Common myeloid progenitor, CD34-positive (primary cell): ENCODE results near the gene ATOSA.
A peak's percentile ranks its signal among the peaks of the same experiment; 100 is the strongest.

ENCODE experiments used
- CTCF ChIA-PET: fragments of 350-600 bp; sonication (Branson Sonifier 250); formaldehyde crosslinking; loops from one replicate; lab custom pipeline; 2021; ENCODE audit warnings: antibody characterized with exemption; lab: Charles Lee
- POLR2A ChIA-PET: fragments of 350-600 bp; sonication (Branson Sonifier 250); formaldehyde crosslinking; loops from one replicate; lab custom pipeline; 2021; ENCODE audit warnings: antibody characterized with exemption; lab: Charles Lee
- DNase-seq, 3 donors: peaks; one replicate each; pipeline versions ENCODE4 v3.0.0 to v3.0.0-alpha.2; 2013
- H3K27ac ChIP-seq, 2 experiments: 1 replicate in 1 of 2; 2 replicates in 1 of 2; pipeline ENCODE4 v1.7.0; 2013; ENCODE audit warnings: inconsistent platforms in 2 of 2, low read length in 2 of 2, mild to moderate bottlenecking in 2 of 2, low read depth in 1 of 2, moderate library complexity in 1 of 2; ENCODE audit not compliant: severe bottlenecking in 2 of 2, insufficient read depth in 1 of 2, poor library complexity in 1 of 2
- H3K27me3 ChIP-seq, 5 experiments: replicated peaks in 2 of 5; 1 replicate in 3 of 5; 2 replicates in 2 of 5; pipeline versions ENCODE4 v1.6.1 to v1.7.0; 2013; ENCODE audit warnings: low read length in 4 of 5, mild to moderate bottlenecking in 2 of 5, moderate library complexity in 2 of 5, inconsistent platforms in 1 of 5; ENCODE audit not compliant: insufficient read depth in 5 of 5, control insufficient read depth in 4 of 5
- H3K36me3 ChIP-seq, 4 experiments: 1 replicate in 2 of 4; 2 replicates in 2 of 4; pipeline versions ENCODE4 v1.6.1 to v1.7.0; 2013; ENCODE audit warnings: low read length in 3 of 4, control low read depth in 1 of 4, mild to moderate bottlenecking in 1 of 4; ENCODE audit not compliant: control insufficient read depth in 4 of 4, insufficient read depth in 4 of 4
- H3K4me1 ChIP-seq, 4 experiments: 1 replicate in 3 of 4; 2 replicates in 1 of 4; pipeline versions ENCODE4 v1.6.1 to v1.7.1; 2013; ENCODE audit warnings: low read length in 3 of 4, mild to moderate bottlenecking in 3 of 4, control low read depth in 1 of 4, inconsistent platforms in 1 of 4, moderate library complexity in 1 of 4; ENCODE audit not compliant: control insufficient read depth in 4 of 4, insufficient read depth in 4 of 4; ENCODE audit errors: control extremely low read depth in 1 of 4
- H3K4me3 ChIP-seq, 7 experiments: 1 replicate in 4 of 7; 2 replicates in 3 of 7; pipeline versions ENCODE4 v1.5.1 to v1.7.0; 2013; ENCODE audit warnings: mild to moderate bottlenecking in 7 of 7, low read length in 6 of 7, moderate library complexity in 6 of 7, inconsistent platforms in 2 of 7, low read depth in 2 of 7, control low read depth in 1 of 7; ENCODE audit not compliant: insufficient read depth in 4 of 7, control insufficient read depth in 1 of 7; ENCODE audit errors: extremely low read depth in 1 of 7
- H3K9me3 ChIP-seq, 5 experiments: 1 replicate in 4 of 5; 2 replicates in 1 of 5; pipeline versions ENCODE4 v1.6.1 to v1.7.1; 2013; ENCODE audit warnings: low read length in 4 of 5, mild to moderate bottlenecking in 2 of 5, inconsistent platforms in 1 of 5, low read depth in 1 of 5, moderate library complexity in 1 of 5; ENCODE audit not compliant: control insufficient read depth in 4 of 5, insufficient read depth in 2 of 5; ENCODE audit errors: control extremely low read depth in 1 of 5
- WGBS: methylation state at CpG from one replicate; pipeline ENCODE4 v1.1.5; 2013; ENCODE audit not compliant: insufficient coverage; 5-methylcytosine and 5-hydroxymethylcytosine counted together

The ATOSA gene

DNA sequence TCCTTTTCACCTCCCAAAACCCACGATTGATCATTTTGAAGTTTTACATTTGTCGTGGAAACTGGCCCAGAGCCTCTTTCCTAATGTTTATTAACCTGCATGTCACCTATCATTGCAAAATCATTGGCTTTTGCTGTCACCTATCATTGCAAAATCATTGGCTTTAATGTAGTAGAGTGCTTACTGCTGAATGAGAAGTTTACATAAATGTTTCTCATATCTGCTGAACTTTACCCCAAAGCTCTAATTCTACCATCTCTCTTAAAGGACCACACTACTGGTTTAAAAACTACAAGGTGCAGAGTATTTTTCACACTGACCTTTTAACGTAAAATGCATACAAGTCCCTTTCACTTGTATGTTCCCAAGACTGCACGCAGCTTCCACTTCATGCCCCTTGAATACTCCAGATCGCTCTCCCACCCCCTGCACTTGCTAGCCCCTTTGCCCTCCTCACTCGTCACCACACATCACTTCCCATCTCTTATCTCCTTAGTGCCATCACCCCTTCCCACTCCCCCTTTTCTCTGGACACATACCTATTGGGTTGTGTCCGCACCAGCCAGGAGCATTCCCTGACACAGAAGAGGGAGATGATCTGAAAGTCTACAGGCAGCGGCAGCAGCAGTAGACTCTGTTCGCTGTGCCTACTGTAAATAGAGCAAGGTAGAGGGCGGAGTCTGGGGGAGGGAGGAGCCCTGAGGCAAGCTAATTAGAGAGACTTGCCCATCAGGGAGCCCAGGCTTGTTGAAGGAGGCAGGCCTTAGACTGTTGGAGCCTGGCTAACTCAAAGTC, 30.2 kb upstream of the ATOSA start:
- CTCF ChIA-PET = no interaction called here
- no peaks in the 10 kb centered on the region for H3K27me3 ChIP-seq
- H3K4me1 ChIP-seq = peaks cover 0 to 3% (median 0%) of the 10 kb centered on the region in 4 experiments
- 93% methylated on average over 9 of the region's 10 CpGs for WGBS
- H3K27ac ChIP-seq = no peak overlapping the region
- POLR2A ChIA-PET = interaction anchor here (0.5 kb wide), 1 partner anchor 457 kb away, joined by 4 read pairs; no protein-coding TSS in a partner anchor
- DNase-seq = no peak
- no peak overlapping the region for H3K4me3 ChIP-seq
- no peaks in the 10 kb centered on the region for H3K36me3 ChIP-seq
- no peaks in the 10 kb centered on the region for H3K9me3 ChIP-seq

DNA sequence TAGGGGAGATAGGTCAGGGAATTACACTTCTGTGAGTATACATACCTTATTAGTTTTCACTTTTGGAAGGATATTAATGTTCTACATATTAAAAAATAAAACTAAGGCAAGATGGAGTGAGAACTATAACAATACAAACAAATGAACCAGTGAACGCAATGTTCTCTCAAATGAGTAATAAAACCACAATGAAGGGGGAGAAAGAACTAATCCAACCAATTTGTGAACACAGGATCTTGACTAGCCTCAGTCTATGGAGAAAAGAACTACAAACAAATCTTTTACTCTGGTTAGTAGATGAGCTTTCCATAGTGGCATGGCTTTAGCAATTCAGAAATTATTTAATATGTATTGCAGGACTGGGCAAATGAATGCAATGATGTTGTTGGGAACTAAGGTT, 26.9 kb upstream of the ATOSA start:
- H3K27ac ChIP-seq = no peak overlapping the region
- peaks cover 0 to 3% (median 0%) of the 10 kb centered on the region in 4 experiments for H3K4me1 ChIP-seq
- H3K27me3 ChIP-seq = no peaks in the 10 kb centered on the region
- CTCF ChIA-PET = no interaction called here
- H3K4me3 ChIP-seq = no peak overlapping the region
- no peaks in the 10 kb centered on the region for H3K36me3 ChIP-seq
- WGBS = no CpG with 5 or more reads among the region's 1 CpG
- no peak for DNase-seq
- no peaks in the 10 kb centered on the region for H3K9me3 ChIP-seq
- POLR2A ChIA-PET = no interaction called here

DNA sequence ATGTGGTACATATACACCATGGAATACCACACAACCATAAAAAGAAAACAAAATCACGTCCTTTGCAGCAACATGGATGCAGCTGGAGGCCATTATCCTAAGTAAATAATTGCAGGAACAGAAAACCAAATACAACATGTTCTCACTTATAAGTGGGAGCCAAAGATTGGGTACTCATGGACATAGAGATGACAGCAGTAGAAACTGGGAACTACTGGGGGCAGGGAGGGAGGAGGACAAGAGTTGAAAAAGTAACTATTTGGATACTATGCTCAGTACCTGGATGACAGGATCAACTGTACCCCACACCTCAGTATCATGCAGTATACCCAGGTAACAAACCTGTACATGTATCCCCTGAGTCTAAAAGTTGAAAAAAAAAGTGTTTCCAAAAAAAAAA, 23.2 kb upstream of the ATOSA start:
- H3K4me1 ChIP-seq = no peaks in the 10 kb centered on the region
- H3K36me3 ChIP-seq = no peaks in the 10 kb centered on the region
- H3K4me3 ChIP-seq = no peak overlapping the region
- ChIA-PET CTCF (no interaction called here), POLR2A (no interaction called here)
- no peak for DNase-seq
- H3K27ac ChIP-seq = no peak overlapping the region
- no CpG with 5 or more reads among the region's 1 CpG for WGBS
- no peaks in the 10 kb centered on the region for H3K27me3 ChIP-seq
- H3K9me3 ChIP-seq = no peaks in the 10 kb centered on the region

DNA sequence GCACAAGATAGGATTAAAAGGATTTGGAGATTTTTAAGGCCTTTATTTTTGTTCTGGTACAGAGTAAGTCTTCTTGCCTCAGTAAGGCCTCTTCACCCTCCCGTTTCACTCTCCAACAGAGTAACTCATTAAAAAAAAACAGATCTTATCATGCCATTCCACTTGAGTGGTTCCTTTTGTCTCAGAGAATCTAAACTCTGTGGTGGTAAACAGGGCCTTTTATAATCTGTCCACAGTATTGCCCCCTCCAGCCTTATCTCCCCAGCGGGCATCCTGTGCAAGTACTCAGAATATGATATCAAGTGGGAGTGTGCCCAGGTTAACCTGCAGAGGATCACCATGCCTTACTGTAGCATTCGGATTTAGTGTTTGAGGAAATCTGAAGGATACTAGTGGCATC, 20.3 kb upstream of the ATOSA start:
- H3K36me3 ChIP-seq = no peaks in the 10 kb centered on the region
- ChIA-PET POLR2A (no interaction called here), CTCF (no interaction called here)
- no peak overlapping the region for H3K4me3 ChIP-seq
- no peaks in the 10 kb centered on the region for H3K27me3 ChIP-seq
- no peak overlapping the region for H3K27ac ChIP-seq
- DNase-seq = peak in 2 of 3 donors; percentile 29 to 37
- WGBS = 50% methylated on average over 3 of the region's 3 CpGs
- no peaks in the 10 kb centered on the region for H3K4me1 ChIP-seq
- H3K9me3 ChIP-seq = no peaks in the 10 kb centered on the region

DNA sequence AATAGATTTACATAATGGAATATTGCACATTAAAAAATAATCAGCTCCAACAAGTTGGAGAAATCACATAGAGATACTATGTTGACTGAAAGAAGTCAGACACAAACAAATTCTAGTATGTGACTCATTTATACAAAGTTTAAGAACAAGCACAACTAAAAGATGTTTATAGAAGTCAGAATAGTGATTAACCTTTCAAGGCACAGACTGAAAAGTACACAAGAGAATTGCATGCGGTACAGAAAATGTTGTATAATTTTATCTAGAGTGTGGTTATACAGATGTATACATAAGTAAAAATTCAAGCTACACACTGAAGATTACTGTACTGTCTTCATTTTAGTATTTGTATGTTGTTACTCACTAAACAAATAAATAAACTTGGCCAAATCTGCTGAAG, 19.3 kb upstream of the ATOSA start:
- Histone ChIP-seq H3K9me3 (no peaks in the 10 kb centered on the region), H3K36me3 (no peaks in the 10 kb centered on the region), H3K27ac (no peak overlapping the region), H3K4me1 (no peaks in the 10 kb centered on the region), H3K27me3 (no peaks in the 10 kb centered on the region), H3K4me3 (no peak overlapping the region)
- POLR2A ChIA-PET = no interaction called here
- DNase-seq = no peak
- CTCF ChIA-PET = interaction anchor here (1.6 kb wide), 1 partner anchor 47 kb away, joined by 3 read pairs; no protein-coding TSS in a partner anchor
- no CpG with 5 or more reads among the region's 1 CpG for whole genome bisulfite sequencing

DNA sequence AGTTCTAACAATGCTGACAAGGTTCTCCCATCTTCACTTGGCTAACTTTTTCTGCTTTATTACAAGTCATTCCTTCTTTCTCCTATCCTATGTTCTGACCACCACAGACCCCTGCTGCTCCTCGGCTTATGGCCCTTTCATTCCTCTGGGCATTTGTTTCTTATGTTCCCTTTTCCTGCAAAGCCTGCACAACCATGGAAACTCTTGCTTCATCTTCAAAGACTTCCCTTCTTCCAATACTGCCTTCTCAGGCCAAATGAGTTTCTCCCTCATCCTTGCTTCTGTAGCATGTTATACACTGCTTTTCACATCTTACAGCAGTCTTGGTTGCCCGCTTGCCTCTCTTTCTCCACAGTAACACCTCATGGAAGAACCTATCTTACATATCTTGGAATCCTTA, 17.9 kb upstream of the ATOSA start:
- H3K36me3 ChIP-seq = no peaks in the 10 kb centered on the region
- no peak for DNase-seq
- CTCF ChIA-PET = no interaction called here
- POLR2A ChIA-PET = no interaction called here
- no peaks in the 10 kb centered on the region for H3K9me3 ChIP-seq
- H3K4me3 ChIP-seq = no peak overlapping the region
- H3K4me1 ChIP-seq = no peaks in the 10 kb centered on the region
- H3K27me3 ChIP-seq = no peaks in the 10 kb centered on the region
- 92% methylated on average over 1 of the region's 2 CpGs for WGBS
- H3K27ac ChIP-seq = no peak overlapping the region

DNA sequence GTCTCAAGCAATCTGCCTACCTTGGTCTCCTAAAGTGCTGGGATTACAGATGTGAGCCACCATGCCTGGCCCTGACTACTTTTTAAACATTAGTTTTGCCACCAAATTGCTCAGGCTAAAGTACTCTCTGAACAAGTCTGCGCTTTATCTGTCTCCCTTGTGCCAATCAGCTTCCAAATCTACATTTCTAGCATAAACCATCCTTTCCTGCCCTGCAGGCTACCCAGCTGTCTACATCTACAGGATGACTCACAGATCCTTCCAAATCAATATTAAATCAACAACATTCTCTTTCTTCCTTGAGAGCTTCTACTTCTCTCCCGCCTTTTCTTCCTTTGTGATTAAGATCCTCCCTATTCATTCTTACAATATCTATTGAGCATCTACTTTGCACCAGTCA, 16.0 kb upstream of the ATOSA start:
- DNase-seq = no peak
- H3K27ac ChIP-seq = no peak overlapping the region
- no peaks in the 10 kb centered on the region for H3K4me1 ChIP-seq
- POLR2A ChIA-PET = interaction anchor here (0.9 kb wide), 1 partner anchor 15 kb away, joined by 3 read pairs; no protein-coding TSS in a partner anchor
- H3K9me3 ChIP-seq = no peaks in the 10 kb centered on the region
- H3K4me3 ChIP-seq = no peak overlapping the region
- no peaks in the 10 kb centered on the region for H3K36me3 ChIP-seq
- 92% methylated on average over 2 of the region's 2 CpGs for WGBS
- H3K27me3 ChIP-seq = no peaks in the 10 kb centered on the region
- CTCF ChIA-PET = interaction anchor here (0.6 to 1.3 kb wide), 3 partner anchors 11 to 364 kb away, joined by 3 to 6 read pairs (median 3); no protein-coding TSS in a partner anchor
